DOHH2 (cell line): ENCODE results near the gene CNOT4.

Source experiments
- CTCF ChIP-seq: fragments of 200-600 bp; sonication (generic); IDR thresholded peaks from one replicate; pipeline ENCODE4 v1.5.1; 2014; ENCODE audit warnings: antibody characterized with exemption, mild to moderate bottlenecking, low read depth, low read length; ENCODE audit not compliant: poor library complexity, severe bottlenecking
- EZH2phosphoT487 ChIP-seq: fragments of 200-600 bp; sonication (generic); IDR thresholded peaks from 2 replicates; pipeline ENCODE4 v1.6.1; 2017; ENCODE audit warnings: borderline replicate concordance, mild to moderate bottlenecking, antibody characterized with exemption, low read length, moderate library complexity, mixed read lengths

- TF ChIP-seq CTCF (no peak), EZH2phosphoT487 (no peak)
These were observed 12.6 kb upstream of the CNOT4 start for GRCh38 chr7:135522509-135522908.
